Hematopoietic multipotent progenitor cell treated with erythropoietin and hydrocortisone succinate and interleukin-3 and kit ligand, for 15 days (in vitro differentiated cells): ENCODE data around the gene CEP250.
"Not testable (repeated sequence)": the region's sequence is repeated elsewhere in the genome, so short reads cannot be mapped to it uniquely, and the experiment has no call there.

ENCODE experiments used
- DNase-seq: peaks from one replicate; pipeline ENCODE4 v3.0.0-alpha.2; 2015; ENCODE audit warnings: low spot score

Gene CEP250

DNA sequence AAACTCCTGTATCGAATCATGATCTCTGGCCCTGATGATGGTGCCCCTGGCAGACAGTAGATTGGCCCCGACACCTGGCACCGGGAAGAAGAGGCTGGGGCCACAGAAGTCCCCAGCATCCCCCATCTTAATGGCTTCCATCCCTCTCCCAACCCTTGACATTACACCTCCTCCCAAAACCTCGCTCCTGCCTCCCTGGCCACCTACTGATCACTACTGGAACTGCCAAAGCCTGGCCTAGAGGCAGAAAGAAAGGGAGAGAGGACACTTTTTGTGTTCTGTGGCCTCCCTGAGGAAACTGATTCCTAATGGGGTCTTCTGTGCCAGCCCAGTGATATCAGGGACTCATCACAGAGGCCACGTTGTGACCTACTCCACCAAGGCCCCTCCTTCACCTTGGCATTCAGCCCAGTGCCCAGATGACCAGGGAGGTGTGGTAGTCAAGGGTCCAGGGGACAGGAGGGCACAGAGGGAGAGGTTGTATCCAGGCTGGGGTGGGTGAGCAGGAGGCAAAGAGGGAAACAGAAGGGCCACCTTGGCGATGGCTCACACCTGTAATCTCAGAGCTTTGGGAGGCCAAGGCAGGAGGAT is 68.0 kb downstream of the CEP250 start:
- DNase-seq, result peak; percentile 50

GRCh38 chr20:35525639-35526038 is 70.2 kb downstream of the CEP250 start:
- DNase-seq, result no peak

GRCh38 chr20:35527122-35527769 is 71.8 kb downstream of the CEP250 start:
- no peak for DNase-seq

DNA sequence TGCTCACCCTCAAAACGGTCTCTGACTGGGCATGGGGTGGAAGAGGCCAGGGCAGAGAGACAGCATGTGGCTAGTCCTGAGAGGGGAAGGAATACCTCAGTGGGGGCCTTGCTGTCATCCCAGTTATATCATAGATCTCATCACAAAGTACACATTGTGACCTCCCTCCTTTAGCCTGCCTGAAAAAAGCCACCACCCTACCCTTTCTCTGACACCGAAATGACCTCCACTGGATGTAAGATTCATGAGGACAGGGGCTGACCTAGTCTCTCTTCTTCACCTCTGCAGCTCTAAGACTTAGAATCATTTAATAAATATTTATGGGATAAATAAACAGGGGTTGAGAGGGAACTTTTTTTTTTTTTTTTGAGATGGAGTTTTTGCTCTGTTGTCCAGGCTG is 74.2 kb downstream of the CEP250 start, which contains the start of gene C20orf173:
C20orf173 (minus strand) TSS at position 101 of the 400 bp plus-strand sequence. CDS start 279 bp downstream, outside the sequence.
- DNase-seq, result no peak

DNA sequence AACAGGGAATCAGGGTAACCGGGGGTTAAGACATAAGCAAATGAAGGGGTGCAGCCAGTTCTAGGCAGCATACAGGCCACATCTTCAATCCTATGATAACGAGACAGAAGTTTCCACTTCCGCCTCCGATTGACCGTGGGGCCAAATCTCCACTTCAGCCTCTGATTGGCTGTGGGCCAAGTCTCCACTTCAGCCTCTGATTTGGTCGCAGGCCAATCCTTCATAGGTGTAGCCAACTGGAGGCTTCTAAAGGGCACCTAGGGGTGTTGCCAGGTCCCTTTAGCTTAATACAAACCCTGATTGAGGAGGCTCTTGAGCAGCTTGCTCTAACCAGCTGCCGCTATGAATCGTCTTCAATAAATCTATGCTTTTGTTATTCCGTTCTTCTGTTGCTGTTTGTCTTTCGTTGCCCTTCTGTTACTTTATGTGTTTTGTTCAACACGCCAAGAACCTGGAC is 84.4 kb downstream of the CEP250 start:
- DNase-seq, result peak; percentile 48

DNA sequence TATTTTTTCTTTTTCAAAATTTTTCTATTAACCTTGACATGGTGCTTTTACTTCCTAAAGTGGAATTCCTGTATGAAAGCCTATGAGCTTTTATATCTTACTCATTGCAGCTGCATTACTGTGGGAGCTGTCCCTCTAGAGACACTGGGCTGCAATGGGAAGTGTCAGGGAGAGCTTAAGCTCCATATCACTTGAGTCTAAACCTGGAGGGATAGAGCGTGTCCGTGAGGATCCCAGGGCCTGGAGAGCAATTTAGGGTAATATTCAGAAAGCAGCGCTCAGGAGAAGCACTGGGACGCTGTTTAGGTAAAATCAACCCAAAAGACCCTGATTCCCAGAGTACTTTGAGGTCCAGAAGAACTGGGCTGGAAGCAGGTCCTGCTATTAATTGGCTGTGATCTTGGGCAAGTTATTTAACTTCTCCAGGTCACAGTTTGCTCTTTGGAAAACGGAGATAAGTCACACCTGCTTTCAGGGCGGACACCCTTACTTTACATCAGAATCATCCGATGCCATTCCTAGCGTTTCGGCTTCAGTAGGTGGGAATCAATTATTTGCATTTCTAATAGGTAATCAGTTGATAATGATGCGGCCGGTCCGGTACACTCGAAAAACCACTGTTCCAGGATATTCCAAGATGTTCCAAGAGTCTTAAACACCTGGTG is 85.9 kb downstream of the CEP250 start:
- no peak for DNase-seq

GRCh38 chr20:35541783-35542662 is 86.6 kb downstream of the CEP250 start, which contains the start of gene ERGIC3:
ERGIC3 (plus strand) TSS chr20:35542078; CDS start chr20:35542098, 20 bp downstream.
- peak; percentile 98 for DNase-seq

DNA sequence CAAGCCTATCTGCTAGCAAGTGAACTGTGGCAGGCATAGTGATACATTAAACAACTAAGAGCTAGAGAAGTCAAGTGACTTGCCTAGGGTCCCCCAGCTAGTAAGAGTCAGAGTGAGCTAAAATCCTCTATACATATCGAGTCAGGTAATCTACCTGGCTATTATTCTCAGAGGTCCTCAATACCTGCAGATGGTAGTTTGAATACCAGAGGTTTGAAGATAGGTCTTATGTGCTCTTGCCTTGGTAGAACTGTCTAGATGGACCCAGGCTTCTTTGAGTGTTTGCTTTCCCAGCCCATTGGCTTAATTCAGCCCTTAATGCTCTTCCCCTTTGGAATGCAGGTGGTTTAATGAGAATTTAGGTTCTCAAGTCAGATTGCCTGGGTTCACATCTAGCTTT is 87.6 kb downstream of the CEP250 start:
- DNase-seq, result no peak

- no peak for DNase-seq
Measured at GRCh38 chr20:35544436-35544835, 89.0 kb downstream of the CEP250 start.

DNA sequence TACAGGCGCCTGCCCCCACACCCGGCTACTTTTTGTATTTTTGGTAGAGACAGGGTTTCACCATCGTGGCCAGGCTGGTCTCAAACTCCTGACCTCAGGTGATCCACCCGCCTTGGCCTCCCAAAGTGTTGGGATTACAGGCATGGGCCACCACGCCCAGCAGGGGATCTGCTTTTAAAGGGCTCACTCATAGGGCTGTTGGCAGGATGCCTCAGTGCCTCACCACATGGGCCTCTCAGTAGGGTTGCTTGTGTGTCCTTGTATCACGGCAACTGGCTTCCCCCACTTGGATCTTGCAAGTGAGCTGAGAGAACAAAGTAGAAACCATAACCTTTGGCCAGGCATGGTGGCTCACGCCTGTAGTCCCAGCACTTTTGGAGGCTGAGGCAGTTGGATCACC is 89.5 kb downstream of the CEP250 start:
- DNase-seq, result not testable (repeated sequence)

- DNase-seq, result no peak
Measured at GRCh38 chr20:35546127-35546526, 90.7 kb downstream of the CEP250 start.

DNA sequence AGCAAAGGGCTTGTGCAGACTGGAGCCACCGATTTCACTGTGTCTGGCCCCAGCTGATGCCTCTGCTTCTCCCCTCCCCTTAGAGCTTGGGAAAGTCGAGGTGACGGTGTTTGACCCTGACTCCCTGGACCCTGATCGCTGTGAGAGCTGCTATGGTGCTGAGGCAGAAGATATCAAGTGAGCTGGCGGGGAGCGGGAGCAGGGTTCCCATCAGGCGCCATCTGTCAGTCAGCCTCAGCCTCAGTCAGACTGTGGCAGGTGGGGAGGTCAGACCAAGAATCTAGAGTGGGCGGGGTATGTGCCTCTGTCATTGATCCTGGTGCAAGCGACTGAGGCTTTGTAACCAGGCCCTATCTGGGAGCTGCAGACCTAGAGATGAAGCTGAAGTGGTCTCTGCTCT is 91.9 kb downstream of the CEP250 start:
- no peak for DNase-seq

DNA sequence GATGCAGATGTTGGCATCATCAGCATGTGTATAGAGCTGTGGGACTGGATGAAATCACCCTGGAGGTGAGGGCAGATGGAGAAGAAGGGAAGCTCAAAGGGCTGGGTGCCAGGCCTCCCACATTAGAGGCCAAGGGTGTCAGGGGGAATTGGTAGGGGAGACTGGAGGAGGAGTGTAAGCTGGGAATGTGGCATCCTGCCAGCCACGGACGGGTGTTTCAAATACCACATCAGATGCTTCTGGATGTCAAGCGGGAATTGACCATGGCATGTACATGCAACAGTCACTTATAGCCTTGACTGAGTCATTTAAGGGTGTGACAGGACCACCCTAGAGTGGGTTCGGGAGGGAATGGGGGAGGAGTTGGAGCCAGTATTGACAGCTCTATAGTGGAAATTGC is 96.1 kb downstream of the CEP250 start:
- DNase-seq, result no peak

DNA sequence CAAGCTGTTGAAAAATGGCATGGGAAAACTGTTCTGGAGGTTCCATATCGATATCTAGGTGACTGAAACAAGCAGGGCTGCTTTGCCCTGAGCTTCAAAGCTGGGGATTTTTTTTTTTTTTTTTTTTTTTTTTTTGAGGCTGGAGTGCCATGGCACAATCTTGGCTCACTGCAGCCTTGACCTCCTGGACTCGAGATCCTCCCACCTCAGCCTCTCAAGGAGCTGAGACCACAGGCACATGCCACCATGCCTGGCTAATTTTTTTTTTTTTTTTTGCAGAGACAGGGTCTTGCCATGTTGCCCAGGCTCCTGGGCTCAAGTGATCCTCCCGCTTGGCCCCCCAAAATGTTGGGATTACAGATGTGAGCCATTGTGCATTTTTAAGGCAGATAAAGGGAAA is 97.5 kb downstream of the CEP250 start:
- no peak for DNase-seq

DNA sequence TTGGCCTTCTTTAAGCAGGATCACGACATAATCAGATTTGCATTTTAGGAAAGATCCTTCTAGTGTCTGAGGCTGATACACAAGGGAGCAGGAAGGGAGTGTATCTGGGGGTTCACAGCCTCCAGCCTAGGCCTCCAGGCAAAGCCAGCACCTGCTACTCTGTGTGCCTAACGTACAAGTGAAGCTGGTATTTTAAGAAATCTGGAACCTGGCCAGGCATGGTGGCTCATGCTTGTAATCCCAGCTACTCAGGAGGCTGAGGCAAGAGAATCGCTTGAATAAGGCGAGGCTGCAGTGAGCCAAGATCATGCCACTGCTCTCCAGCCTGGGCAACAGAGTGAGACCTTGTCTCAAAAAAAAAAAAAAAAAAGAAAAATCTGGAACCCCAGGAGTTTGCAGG is 100.1 kb downstream of the CEP250 start:
- not testable (repeated sequence) for DNase-seq

DNA sequence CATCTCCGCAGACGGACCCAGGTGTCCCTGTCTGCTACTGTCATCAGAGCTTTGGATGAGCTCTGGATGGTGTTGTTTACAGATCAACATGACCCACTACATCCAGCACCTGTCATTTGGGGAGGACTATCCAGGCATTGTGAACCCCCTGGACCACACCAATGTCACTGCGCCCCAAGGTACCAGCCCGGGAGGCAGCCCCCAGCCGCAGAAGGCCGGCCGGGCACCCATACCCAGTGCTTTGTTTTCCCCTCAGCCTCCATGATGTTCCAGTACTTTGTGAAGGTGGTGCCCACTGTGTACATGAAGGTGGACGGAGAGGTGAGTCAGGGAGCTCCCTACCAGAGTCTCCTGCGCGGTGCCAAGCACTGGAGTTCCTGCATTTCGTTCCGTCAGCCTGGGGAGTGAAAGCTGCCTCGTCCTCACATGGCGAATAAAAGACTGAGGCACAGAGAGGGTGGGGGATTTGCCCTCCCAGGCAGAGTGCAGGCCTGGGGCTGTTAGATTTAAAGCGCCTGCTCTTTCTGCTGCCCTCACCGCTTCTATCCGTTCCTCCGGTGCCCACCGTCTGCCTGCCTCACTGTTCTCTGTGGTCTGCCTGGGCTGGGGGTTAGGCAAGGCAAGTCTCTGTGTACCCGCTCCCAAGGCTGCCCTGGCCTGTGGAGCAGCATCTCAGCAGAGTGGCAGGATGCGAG is 100.7 kb downstream of the CEP250 start:
- no peak for DNase-seq

DNA sequence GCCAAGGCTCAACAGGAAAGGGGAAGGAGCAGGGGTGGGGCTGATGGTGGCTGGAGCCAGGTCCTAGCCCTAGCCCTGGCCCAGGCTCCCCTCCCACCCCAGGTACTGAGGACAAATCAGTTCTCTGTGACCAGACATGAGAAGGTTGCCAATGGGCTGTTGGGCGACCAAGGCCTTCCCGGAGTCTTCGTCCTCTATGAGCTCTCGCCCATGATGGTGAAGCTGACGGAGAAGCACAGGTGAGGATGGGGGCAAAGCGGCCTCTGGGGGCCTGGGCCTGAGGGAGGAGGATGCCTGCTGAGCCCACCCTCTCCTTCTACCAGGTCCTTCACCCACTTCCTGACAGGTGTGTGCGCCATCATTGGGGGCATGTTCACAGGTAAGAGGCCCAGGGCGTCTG is 101.5 kb downstream of the CEP250 start:
- no peak for DNase-seq

DNA sequence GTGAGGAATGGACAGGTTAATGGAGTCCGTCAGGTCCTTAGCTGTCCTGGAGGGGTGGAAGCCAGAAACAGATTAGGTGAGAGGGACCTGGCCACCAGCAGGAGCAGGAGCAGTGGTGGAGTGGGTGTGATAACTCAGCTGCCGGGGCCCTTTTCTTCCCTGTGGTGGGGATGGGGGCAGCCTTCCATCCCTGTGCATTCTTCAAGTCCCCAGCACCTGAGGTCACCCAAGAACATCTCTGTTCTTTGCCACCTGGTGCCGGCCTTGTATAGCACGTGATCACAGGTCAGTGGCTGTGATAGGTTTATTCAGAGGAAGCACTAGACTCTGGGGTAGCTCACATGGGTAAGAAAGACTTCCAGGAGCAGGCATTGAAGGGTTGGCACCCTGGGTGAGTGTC is 103.1 kb downstream of the CEP250 start:
- DNase-seq, result no peak

DNA sequence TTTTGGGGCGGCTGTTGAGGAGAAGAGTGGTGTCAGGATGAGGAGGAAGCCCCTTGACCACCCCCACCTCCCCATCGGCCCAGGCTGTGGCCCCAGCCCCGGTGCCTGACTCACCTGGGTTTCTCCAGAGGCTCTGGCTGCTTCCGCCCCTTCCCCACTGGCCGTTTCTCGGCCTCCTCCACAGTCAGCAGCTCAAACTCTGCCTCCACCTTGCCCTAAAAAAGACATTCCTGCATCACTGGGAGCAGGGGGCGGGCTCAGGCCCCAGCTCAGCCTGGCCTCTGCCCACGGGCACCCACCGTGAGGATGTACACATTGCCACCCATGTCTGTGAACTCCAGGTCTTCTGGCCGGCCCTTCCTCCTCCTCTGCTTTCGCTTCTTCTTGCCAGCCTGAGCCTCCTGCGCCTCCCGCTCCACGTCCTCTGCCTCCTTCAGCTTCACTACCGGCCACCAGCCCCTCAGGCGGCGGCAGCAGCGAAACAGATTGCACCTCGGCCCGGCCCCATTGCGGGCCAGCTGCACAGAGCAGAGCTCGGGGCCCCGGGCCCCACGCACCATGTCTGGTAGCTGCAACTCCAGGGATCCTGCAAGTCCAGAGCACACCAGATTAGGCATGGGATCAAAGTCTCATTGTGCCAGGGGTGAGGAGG is 103.8 kb downstream of the CEP250 start:
- no peak for DNase-seq

GRCh38 chr20:35560105-35560511 is 104.7 kb downstream of the CEP250 start:
- DNase-seq, result no peak

DNA sequence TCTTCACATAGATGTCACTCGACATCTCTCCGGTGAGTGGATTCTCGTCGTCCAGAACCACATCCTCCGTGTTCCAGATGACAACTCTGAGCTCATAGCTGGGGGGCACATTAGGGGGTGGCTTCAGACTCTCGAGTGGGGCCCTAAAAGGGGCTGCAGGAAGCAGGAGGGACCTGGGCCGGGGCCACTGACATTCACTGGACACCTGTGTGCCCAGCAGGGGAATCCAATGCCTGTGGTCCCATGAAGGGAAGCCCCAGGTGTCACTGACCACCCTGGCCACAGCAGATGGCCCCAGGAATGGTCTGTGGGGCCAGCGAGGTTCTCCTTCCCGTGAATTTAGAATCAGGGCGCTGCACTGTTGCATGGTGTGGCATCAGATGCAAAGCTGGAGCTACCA is 105.1 kb downstream of the CEP250 start:
- no peak for DNase-seq
